Stimulated activated CD4-positive, alpha-beta T cell treated with anti-CD3 and anti-CD28 coated beads, Interleukin-4, amount 100 ng/mL, for 48 hours (primary cell): Measurements from ENCODE around the gene C19orf25.

Source experiments
- DNase-seq, 2 donors: peaks; one replicate each; pipeline ENCODE4 v3.0.0-alpha.2; 2020; ENCODE audit warnings: low read depth in 2 of 2

C19orf25 gene

GRCh38 chr19:1433119-1434039 is 45.6 kb downstream of the C19orf25 start:
- DNase-seq, result no peak

DNA sequence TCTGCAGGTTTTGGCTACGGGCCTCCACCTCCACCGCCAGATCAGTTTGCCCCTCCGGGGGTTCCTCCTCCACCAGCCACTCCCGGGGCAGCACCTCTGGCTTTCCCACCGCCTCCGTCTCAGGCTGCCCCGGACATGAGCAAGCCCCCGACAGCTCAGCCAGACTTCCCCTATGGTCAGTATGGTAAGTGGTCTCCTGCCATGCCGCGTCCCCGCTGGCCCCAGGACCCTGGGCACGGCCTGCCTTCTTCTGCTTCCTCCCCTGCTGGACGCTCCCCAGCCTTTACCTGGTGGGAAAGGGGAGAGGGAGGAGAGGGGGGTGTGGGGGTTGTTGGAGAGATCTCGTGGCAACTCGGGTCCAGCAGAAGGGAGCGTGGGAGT is 46.5 kb downstream of the C19orf25 start:
- no peak for DNase-seq

DNA sequence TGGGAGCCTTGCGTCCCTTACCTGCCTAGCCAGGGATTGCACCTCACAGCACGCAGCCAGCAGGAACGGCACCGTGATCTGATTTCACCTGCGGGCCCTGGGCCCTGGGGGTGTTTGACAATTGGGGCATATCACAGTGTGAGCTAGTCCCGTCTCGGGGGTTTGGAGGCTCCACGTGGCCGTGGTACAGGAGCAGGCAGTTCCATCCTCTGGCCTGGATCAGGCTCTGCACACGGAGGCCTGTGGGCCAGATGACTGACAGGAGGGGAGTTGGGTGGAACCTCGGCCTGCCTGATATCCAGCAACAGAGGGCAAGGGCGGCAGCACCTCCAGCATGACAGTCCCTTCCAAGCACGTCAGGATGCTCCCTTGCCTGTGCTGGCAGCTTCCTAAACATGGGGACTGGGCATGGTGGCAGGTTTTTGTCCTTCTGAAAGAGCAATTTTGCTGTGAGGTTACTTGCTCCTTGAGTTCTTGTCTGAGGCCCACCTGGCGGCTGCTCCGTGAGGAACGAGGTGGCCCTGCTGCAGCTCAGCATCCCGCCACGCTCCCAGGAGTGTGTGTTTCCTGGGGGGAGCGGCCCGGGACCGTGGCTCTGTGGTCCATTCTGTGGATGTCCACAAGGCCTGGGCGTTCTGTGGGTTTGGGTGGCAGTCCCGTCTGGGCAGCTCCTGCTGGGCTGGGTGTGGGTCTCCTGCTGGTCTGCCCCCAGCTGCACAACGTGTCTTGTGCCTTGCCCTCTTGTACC is 47.1 kb downstream of the C19orf25 start:
- no peak for DNase-seq

- DNase-seq, result no peak
Measured at GRCh38 chr19:1430246-1430645, 48.8 kb downstream of the C19orf25 start.

GRCh38 chr19:1429750-1430149 is 49.3 kb downstream of the C19orf25 start:
- no peak for DNase-seq

- no peak for DNase-seq
Measured at GRCh38 chr19:1428738-1429391, 50.1 kb downstream of the C19orf25 start.

DNA sequence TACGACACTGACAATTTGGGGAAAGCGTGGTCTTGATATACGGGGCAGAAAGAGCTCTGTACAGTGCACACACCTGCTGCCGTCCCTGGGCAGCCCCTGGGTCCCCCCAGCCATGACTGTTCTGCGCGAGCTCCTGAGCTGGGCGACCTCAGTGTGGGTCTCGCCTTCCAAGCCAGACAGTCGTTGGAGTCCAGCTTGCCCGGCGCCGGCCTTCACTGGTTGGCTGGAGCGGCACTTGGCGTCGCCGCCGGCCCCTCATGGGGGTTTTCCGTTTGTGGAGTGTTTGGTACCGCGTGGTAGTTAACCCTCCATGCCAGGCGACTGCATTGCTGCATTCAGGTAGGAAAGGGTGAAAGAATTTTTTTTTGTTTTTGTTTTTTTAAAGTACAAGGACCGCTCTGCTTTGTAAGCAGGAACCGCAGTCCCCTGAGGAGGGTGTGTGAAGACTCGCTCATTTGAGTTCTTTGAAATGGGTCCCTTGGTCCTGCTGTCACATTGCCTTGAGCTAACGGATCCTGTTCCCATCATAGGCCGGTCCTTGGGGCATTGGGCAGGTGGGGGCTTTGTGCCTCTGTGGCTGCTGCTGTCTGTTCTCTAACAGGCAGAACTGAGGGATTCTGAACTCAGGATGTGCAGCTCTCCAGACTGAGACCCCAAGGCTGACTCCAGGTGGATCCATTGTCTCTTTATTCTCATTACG is 51.6 kb downstream of the C19orf25 start:
- no peak for DNase-seq

- DNase-seq, result no peak
Measured at GRCh38 chr19:1426736-1427135, 52.3 kb downstream of the C19orf25 start.

DNA sequence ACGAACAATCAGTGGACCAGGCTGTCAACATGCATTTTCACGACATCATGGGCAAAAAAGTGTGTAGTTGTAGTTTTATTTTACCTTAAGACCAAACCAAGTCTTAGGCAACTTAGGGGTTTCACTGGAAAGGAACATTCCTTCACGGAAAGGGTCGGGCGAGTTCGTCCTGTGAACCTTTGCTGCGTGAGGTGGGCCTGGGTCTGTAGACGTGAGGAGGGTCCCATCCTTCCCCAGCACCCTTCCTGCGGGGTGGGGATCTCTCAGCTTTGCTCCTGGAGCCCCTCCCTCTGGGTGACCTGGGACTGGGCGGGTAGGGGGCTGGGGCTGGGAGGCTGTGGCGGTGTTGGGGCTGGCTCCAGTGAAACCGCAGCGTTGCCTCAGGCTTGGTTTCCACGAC is 53.1 kb downstream of the C19orf25 start:
- DNase-seq, result no peak

DNA sequence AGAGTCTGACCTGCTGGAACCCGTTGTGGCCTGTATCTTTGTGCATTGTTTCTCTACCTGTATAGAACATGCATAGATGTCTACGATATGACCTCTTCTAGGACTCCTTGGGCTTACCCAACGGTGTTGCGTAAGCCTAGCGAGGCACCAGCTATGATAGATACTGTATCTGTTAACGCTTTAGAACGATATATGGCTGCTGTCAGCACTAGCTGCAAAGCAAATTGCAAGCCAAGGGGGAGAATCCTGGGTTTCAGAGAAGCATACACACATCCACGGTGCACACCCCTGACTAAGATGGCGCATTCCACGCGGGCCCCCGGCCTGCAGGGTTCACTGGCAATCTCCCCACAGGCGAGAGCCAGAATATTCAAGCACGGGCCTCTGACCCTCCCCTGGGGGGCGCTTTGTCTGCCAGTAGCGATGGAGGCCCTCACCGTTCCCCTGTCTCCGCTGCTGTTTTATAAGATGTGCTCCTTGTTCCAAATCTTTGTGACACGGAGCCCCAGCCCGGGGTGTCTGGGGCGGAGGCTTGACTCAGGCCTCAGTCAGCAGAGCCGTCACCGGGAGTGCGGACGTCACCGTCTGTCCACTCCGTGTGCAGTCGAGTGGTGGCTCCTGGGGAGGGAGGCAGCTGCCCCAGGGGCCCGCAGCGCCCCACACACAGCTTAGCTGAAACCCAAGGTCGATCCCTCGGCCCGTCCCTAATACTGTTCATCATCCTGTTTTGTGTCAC is 53.7 kb downstream of the C19orf25 start:
- DNase-seq, result no peak

DNA sequence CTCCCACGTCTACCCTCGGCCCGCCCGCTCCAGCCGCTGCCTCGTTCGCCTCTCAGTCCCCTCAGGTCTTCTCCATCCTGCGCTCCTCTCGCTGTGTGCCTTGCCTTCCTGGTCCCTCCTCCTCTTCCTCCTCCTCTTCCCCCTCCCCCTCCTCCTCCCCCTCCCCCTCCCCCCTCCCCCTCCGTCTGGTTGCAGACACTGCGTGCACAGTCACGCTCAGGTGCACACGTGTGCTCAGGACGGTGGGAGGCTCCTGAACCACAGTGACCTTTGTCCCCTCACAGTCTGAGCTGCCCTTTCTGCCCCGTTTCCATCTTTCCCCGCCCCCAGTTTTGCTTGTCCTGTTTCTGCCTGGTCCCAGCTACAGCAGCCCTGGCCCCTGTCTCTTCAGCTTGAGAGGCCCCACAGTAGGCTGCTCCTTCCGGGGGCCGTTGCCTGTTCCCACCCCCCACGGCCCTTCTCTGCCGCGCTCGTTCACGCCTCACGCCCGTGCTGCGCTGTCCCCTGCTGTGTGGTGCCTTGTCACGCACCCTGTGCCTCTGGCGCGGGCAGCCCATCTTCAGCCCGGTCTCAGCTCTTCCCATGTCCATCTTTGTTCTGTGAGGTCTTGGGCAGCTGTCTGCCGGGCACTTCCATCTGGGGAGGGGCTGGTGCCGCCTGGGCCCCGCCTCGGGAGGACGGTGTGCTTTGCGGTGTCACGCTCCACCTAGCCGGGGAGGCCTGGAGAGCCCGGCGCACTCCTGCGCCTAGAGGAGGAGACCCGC is 54.6 kb downstream of the C19orf25 start:
- DNase-seq, result no peak

- no peak for DNase-seq
Measured at GRCh38 chr19:1423436-1424191, 55.4 kb downstream of the C19orf25 start.
